Spinal cord (tissue), 10 donors: ENCODE measurements around the gene NFYC. TPM values are rescaled to one million over a fixed set of nuclear protein-coding genes. Genes with fewer than 3 reads are reported as not detected.

Experiments used
- DNase-seq, 6 donors: peaks; one replicate each; pipeline versions ENCODE4 v3.0.0 to v3.0.0-alpha.2; 2013 to 2015; ENCODE audit warnings: low spot score in 6 of 6, low read depth in 4 of 6
- H3K27ac ChIP-seq: one replicate; pipeline ENCODE4 v1.5.1; 2013; ENCODE audit warnings: low read depth, low read length, control low read depth
- H3K27me3 ChIP-seq: one replicate; pipeline ENCODE4 v1.6.1; 2013; ENCODE audit warnings: low read length; ENCODE audit not compliant: control insufficient read depth, insufficient read depth
- H3K36me3 ChIP-seq: one replicate; pipeline ENCODE4 v1.6.1; 2013; ENCODE audit warnings: low read length; ENCODE audit not compliant: control insufficient read depth, insufficient read depth
- H3K4me1 ChIP-seq: one replicate; pipeline ENCODE4 v1.6.1; 2013; ENCODE audit warnings: low read length; ENCODE audit not compliant: control insufficient read depth, insufficient read depth
- H3K4me3 ChIP-seq: one replicate; pipeline ENCODE4 v1.5.1; 2013; ENCODE audit warnings: low read depth, low read length, control low read depth
- H3K9me3 ChIP-seq: one replicate; pipeline ENCODE4 v1.6.1; 2013; ENCODE audit warnings: low read length; ENCODE audit not compliant: control insufficient read depth, insufficient read depth
- WGBS: methylation state at CpG from one replicate; pipeline ENCODE4 v1.1.5; 2013; ENCODE audit warnings: missing lambda C conversion rate; ENCODE audit not compliant: insufficient coverage; 5-methylcytosine and 5-hydroxymethylcytosine counted together
- polyA plus RNA-seq, 2 donors: library from polyadenylated mRNA; unstranded; fragments of 120-200 nt; gene quantifications; one replicate each; pipeline ENCODE4 v1.2.1, GENCODE V29; 2013; ENCODE audit not compliant: insufficient read length in 2 of 2
- total RNA-seq, 2 donors: library from RNA; depleted of rRNA in 1 of 2; stranded (reverse); fragments of 120-200 nt in 1 of 2; fragments of >200 nt in 1 of 2; gene quantifications; one replicate each; pipeline versions ENCODE4 v1.2.3 to v1.2.4, GENCODE V29; 2013 to 2014
- donor health status: healthy.

The NFYC gene
- total and polyA plus RNA-seq, 4 donors: 36.4 to 82.8 (median 59.0) TPM

GRCh38 chr1:40740997-40741736 lies 49.7 kb downstream of the NFYC start:
- Histone ChIP-seq H3K4me1 (no peaks in the 10 kb centered on the region), H3K4me3 (no peak overlapping the region), H3K36me3 (peaks cover 8% of the 10 kb centered on the region), H3K27me3 (no peaks in the 10 kb centered on the region), H3K27ac (no peak overlapping the region), H3K9me3 (no peaks in the 10 kb centered on the region)
- no peak for DNase-seq
- 100% methylated on average over 3 of the region's 7 CpGs for WGBS

GRCh38 chr1:40742363-40743061 lies 51.0 kb downstream of the NFYC start:
- H3K27ac ChIP-seq: no peak overlapping the region
- peaks cover 8% of the 10 kb centered on the region for H3K36me3 ChIP-seq
- H3K4me3 ChIP-seq: no peak overlapping the region
- no peaks in the 10 kb centered on the region for H3K4me1 ChIP-seq
- 95% methylated on average over 2 of the region's 3 CpGs for WGBS
- H3K27me3 ChIP-seq: no peaks in the 10 kb centered on the region
- DNase-seq: no peak
- H3K9me3 ChIP-seq: no peaks in the 10 kb centered on the region

DNA sequence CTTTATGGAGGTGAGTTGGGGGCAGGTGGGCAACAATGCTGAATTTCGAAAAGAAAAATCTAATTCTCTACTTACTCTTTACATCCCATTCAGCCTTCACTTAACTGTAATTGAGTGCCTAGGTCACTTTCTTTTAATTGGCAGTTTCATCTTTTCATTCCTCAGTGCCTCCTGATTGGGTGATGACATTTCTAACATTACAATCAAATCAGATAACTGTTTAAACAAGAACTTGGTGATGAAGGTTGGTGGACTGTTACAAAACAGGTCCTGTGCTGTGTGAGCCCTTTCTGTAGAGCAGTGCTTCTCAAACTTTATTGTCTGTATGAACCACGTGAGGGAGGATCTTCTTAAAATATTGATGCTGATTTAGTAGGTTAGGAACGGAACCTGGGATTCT lies 51.9 kb downstream of the NFYC start:
- no peak for DNase-seq
- Histone ChIP-seq H3K36me3 (peaks cover 17% of the 10 kb centered on the region), H3K4me3 (no peak overlapping the region), H3K27ac (no peak overlapping the region), H3K27me3 (no peaks in the 10 kb centered on the region), H3K4me1 (no peaks in the 10 kb centered on the region), H3K9me3 (no peaks in the 10 kb centered on the region)
- 92% methylated on average over 2 of the region's 3 CpGs for WGBS

- Histone ChIP-seq H3K27ac (no peak overlapping the region), H3K36me3 (peaks cover 17% of the 10 kb centered on the region), H3K4me1 (no peaks in the 10 kb centered on the region), H3K27me3 (no peaks in the 10 kb centered on the region), H3K9me3 (no peaks in the 10 kb centered on the region), H3K4me3 (no peak overlapping the region)
- DNase-seq: no peak
- WGBS: 100% methylated on average over 1 of the region's 3 CpGs
These were observed 52.4 kb downstream of the NFYC start for GRCh38 chr1:40743860-40744259.

DNA sequence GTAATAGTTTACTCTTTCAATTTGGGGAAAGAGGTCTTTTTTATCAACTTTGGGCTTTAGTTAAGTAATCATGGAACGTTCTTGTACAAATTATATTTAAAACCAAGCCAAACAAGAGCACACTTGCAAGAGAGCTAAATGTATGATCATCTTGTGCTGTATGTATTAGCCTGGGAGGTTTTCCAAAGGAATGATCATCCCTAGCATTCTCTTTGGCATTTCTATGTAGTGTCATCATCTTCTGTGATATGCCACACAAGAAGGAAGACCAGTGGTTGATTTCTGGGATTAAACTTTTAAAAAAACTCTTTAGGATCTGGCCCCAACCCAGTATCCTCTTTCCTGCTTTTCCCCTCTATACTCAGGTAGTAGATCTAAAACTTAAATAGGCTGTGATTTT lies 53.7 kb downstream of the NFYC start:
- Histone ChIP-seq H3K27me3 (no peaks in the 10 kb centered on the region), H3K9me3 (no peaks in the 10 kb centered on the region), H3K36me3 (peaks cover 14% of the 10 kb centered on the region), H3K4me1 (no peaks in the 10 kb centered on the region), H3K4me3 (no peak overlapping the region), H3K27ac (no peak overlapping the region)
- WGBS: no CpG with 5 or more reads among the region's 1 CpG
- no peak for DNase-seq

DNA sequence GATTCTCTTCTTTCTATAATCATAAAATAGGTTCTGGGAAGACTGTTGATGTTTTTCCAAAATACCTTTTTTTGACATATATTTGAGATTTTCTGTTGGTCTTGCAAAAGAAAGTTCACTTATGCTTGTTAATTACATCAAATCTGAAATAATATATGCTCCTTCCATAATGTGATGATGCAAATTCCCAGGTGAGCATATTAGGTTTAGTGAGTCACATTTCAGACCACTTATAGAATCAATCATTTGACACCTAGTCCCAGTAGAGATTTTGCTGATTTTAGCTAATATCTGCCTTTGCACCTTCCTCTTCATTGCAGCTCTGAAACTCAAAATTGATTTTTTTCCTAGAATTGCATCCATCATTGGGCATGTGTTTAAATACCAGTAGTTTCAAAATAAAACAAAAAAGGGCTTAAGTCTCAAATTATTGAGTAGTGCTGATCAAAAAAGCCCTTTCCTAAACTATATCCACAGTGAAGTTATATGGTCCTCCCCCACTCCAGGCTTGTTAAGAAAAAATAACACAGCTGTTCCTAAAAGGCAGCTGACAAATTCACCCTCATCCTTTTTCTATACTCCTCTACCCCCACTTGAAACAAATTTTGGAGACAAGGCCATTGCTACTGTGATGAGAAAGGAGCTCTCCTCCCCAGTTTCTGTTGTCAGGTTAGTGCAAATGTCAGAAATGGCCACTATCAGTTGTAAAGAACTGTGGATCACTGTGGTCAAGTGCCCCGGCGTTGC lies 55.0 kb downstream of the NFYC start:
- no peak for DNase-seq
- WGBS: no CpG with 5 or more reads among the region's 2 CpGs
- H3K9me3 ChIP-seq: no peaks in the 10 kb centered on the region
- H3K4me3 ChIP-seq: no peak overlapping the region
- H3K27me3 ChIP-seq: no peaks in the 10 kb centered on the region
- H3K4me1 ChIP-seq: no peaks in the 10 kb centered on the region
- H3K27ac ChIP-seq: no peak overlapping the region
- peaks cover 13% of the 10 kb centered on the region for H3K36me3 ChIP-seq

- H3K27me3 ChIP-seq: no peaks in the 10 kb centered on the region
- no peak overlapping the region for H3K27ac ChIP-seq
- H3K4me1 ChIP-seq: no peaks in the 10 kb centered on the region
- WGBS: 100% methylated on average over 4 of the region's 5 CpGs
- H3K4me3 ChIP-seq: no peak overlapping the region
- DNase-seq: no peak
- peaks cover 12% of the 10 kb centered on the region for H3K36me3 ChIP-seq
- no peaks in the 10 kb centered on the region for H3K9me3 ChIP-seq
These were observed 57.6 kb downstream of the NFYC start for GRCh38 chr1:40748841-40749718.

DNA sequence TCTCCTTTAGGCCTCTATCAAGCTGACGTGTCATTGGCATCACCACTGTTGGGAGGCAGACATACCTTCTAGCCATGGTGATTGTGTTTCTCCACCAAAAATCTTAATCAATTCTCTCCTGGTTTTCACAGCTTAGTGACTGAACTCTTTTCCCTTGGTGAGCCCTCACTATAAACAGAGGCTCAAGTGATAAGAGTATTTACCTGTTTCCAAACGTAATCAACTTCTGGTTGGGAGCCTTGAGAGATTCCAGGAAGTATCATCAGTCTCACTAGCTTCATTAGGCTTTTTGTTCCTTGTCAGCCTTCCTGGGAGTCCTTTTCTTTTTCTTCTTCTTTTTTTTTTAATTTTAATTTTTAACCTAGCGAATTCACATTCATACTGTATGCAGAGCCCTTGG lies 58.3 kb downstream of the NFYC start:
- no peaks in the 10 kb centered on the region for H3K27me3 ChIP-seq
- WGBS: 100% methylated on average over 2 of the region's 3 CpGs
- no peaks in the 10 kb centered on the region for H3K4me1 ChIP-seq
- DNase-seq: no peak
- H3K27ac ChIP-seq: no peak overlapping the region
- no peak overlapping the region for H3K4me3 ChIP-seq
- H3K9me3 ChIP-seq: no peaks in the 10 kb centered on the region
- peaks cover 15% of the 10 kb centered on the region for H3K36me3 ChIP-seq

DNA sequence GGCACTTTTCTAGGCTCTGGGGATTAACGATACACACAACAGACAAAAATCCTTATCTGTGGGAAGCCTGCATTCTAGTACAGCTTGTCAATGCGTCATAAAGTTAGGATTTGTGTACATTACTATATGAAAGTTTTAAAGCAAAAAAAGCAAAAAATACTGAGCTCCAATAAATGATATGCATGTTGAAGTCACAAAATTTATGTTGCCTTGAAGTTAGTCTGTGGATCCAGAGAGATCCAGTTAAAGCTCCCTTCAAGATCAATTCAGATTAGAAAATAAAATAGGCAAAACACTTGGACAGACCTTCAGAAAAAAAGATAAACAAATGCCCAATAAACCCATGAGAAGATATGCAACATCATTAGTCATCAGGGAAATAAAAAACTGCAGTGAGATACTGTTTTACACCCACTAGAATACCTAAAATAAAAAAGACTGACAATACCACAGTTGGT lies 59.0 kb downstream of the NFYC start:
- Histone ChIP-seq H3K36me3 (peaks cover 15% of the 10 kb centered on the region), H3K27me3 (no peaks in the 10 kb centered on the region), H3K27ac (no peak overlapping the region), H3K4me1 (no peaks in the 10 kb centered on the region), H3K9me3 (no peaks in the 10 kb centered on the region), H3K4me3 (no peak overlapping the region)
- WGBS: no CpG with 5 or more reads among the region's 2 CpGs
- no peak for DNase-seq
